Panc1 (cell line): ENCODE data around the gene EXD3. TPM values are rescaled to one million over a fixed set of nuclear protein-coding genes. Genes with fewer than 3 reads are reported as not detected.

ENCODE experiments used
- ATAC-seq: fragments of 200-7000 bp; cut with Tn5 transposase; 2 replicates; pipeline ENCODE4 v1.9.1; 2020; ENCODE audit warnings: mild to moderate bottlenecking, moderate library complexity
- BruUV-seq: library from RNA; stranded (reverse); fragments of 400-500 nt; replicated peaks from 2 replicates; lab custom pipeline; 2021; lab: Mats Ljungman, UMichigan
- CTCF ChIA-PET: fragments of 300-600 bp; sonication (Branson Sonifier 250); formaldehyde crosslinking; loops from one replicate; lab custom pipeline; 2022; ENCODE audit warnings: antibody characterized with exemption; lab: Charles Lee
- POLR2A ChIA-PET: fragments of 300-600 bp; sonication (Branson Sonifier 250); formaldehyde crosslinking; loops from one replicate; lab custom pipeline; 2022; ENCODE audit warnings: antibody characterized with exemption; lab: Charles Lee
- DNase-seq: peaks from one replicate; pipeline ENCODE4 v3.0.0-alpha.2; 2010; ENCODE audit warnings: low read depth, low spot score
- H3K27ac ChIP-seq: 2 replicates; pipeline ENCODE4 v1.5.1; 2011; ENCODE audit warnings: mild to moderate bottlenecking, low read length, inconsistent platforms
- H3K27me3 ChIP-seq: fragments of 200-500 bp; sonication (Bioruptor generic); 2 replicates; pipeline ENCODE4 v1.6.0; 2014; ENCODE audit warnings: low read length, inconsistent platforms; ENCODE audit not compliant: control insufficient read depth, insufficient read depth
- H3K36me3 ChIP-seq: fragments of 200-500 bp; sonication (Bioruptor generic); 2 replicates; pipeline ENCODE4 v1.5.1; 2014; ENCODE audit warnings: inconsistent platforms, mild to moderate bottlenecking, low read length, moderate library complexity; ENCODE audit not compliant: control insufficient read depth, insufficient read depth
- H3K4me1 ChIP-seq: 2 replicates; pipeline ENCODE4 v1.5.1; 2011; ENCODE audit warnings: inconsistent platforms, mild to moderate bottlenecking, low read length, moderate library complexity; ENCODE audit not compliant: control insufficient read depth, insufficient read depth
- H3K4me3 ChIP-seq, 2 experiments: 2 replicates each; pipeline ENCODE4 v1.5.1; 2011 to 2012; ENCODE audit warnings: low read depth in 2 of 2, low read length in 2 of 2, mild to moderate bottlenecking in 2 of 2, inconsistent platforms in 1 of 2, moderate library complexity in 1 of 2
- H3K9me3 ChIP-seq: fragments of 200-500 bp; sonication (Bioruptor generic); 2 replicates; pipeline ENCODE4 v1.5.1; 2014; ENCODE audit warnings: low read depth, mild to moderate bottlenecking, inconsistent platforms, low read length, moderate library complexity; ENCODE audit not compliant: control insufficient read depth, insufficient read depth
- CTCF ChIP-seq: fragments of 450-650 bp; IDR thresholded peaks from 2 replicates; pipeline ENCODE4 v1.5.1; 2017; ENCODE audit warnings: mild to moderate bottlenecking
- POLR2AphosphoS5 ChIP-seq: IDR thresholded peaks from 2 replicates; pipeline ENCODE4 v1.6.1; 2012; ENCODE audit warnings: mild to moderate bottlenecking, low read depth, low read length, moderate library complexity
- SIN3A ChIP-seq: IDR thresholded peaks from 2 replicates; pipeline ENCODE4 v1.6.1; 2012; ENCODE audit warnings: low read depth, mild to moderate bottlenecking, low read length, moderate library complexity, borderline replicate concordance; ENCODE audit not compliant: insufficient read depth
- TCF7L2 ChIP-seq: IDR thresholded peaks from 2 replicates; pipeline ENCODE4 v1.6.1; 2011; ENCODE audit warnings: mild to moderate bottlenecking, low read depth, low read length, inconsistent platforms
- in situ Hi-C: cut with HindIII; loops from 2 replicates; pipeline ENCODE4 v1.10.0; 2016; ENCODE audit warnings: low sequenced_read_pairs, low pct_unique_long_range_greater_than_20kb
- intact Hi-C: fragments of 100-400 bp; cut with micrococcal nuclease; formaldehyde crosslinking; loops from one replicate; pipeline ENCODE4 v1.10.0; 2022; ENCODE audit not compliant: unreplicated experiment
- total RNA-seq: library from RNA; stranded (reverse); gene quantifications from one replicate; pipeline ENCODE4 v1.2.1, GENCODE V29; 2021; ENCODE audit not compliant: unreplicated experiment
- TF ChIP-seq, protein P1 (sequence below), 2 experiments: IDR thresholded peaks; 2 replicates each; pipeline ENCODE4 v1.6.1; 2011 to 2012; ENCODE audit warnings: low read depth in 2 of 2, control low read depth in 1 of 2, low read length in 1 of 2, mild to moderate bottlenecking in 1 of 2, moderate library complexity in 1 of 2; ENCODE audit not compliant: insufficient read depth in 1 of 2

Gene EXD3
- total RNA-seq, 1 experiment from 2014 or later: 9.2 TPM

DNA sequence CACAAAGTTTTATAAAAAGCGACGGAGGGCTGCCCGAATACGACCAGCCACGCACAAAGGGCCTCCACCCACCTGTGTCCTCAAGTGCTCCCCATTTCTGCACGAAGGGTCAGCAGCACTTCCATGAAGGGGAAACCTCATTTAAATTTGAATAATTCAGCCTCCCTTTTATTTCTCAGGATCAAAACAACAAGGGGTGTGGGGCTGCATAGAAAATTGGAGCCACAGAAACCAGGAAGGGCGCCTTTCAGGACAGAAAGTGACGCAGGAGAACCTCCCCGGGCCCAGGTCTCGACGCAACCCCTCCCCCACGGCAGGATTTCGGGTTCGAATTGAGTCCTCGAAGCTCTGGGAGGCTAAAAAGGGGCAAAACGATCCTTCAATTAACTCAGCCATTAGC, 123.0 kb downstream of the EXD3 start:
- TF ChIP-seq TCF7L2 (no peak), CTCF (no peak)
- TF ChIP-seq, protein P1, sequence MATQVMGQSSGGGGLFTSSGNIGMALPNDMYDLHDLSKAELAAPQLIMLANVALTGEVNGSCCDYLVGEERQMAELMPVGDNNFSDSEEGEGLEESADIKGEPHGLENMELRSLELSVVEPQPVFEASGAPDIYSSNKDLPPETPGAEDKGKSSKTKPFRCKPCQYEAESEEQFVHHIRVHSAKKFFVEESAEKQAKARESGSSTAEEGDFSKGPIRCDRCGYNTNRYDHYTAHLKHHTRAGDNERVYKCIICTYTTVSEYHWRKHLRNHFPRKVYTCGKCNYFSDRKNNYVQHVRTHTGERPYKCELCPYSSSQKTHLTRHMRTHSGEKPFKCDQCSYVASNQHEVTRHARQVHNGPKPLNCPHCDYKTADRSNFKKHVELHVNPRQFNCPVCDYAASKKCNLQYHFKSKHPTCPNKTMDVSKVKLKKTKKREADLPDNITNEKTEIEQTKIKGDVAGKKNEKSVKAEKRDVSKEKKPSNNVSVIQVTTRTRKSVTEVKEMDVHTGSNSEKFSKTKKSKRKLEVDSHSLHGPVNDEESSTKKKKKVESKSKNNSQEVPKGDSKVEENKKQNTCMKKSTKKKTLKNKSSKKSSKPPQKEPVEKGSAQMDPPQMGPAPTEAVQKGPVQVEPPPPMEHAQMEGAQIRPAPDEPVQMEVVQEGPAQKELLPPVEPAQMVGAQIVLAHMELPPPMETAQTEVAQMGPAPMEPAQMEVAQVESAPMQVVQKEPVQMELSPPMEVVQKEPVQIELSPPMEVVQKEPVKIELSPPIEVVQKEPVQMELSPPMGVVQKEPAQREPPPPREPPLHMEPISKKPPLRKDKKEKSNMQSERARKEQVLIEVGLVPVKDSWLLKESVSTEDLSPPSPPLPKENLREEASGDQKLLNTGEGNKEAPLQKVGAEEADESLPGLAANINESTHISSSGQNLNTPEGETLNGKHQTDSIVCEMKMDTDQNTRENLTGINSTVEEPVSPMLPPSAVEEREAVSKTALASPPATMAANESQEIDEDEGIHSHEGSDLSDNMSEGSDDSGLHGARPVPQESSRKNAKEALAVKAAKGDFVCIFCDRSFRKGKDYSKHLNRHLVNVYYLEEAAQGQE (IDR thresholded peaks at IDR 0.05; ENCODE audit: insufficient read depth in 1 of 2, low read depth in 2 of 2, low read length in 1 of 2): no peak
- in situ Hi-C loops: no loop called here
- TSS peak; percentile 98 for BruUV-seq
- Histone ChIP-seq H3K36me3 (no peaks in the 10 kb centered on the region), H3K4me3 (peak overlapping the region; percentile 54 to 74), H3K27ac (peak overlapping the region; percentile 87), H3K4me1 (peaks cover 51% of the 10 kb centered on the region), H3K27me3 (no peaks in the 10 kb centered on the region), H3K9me3 (no peaks in the 10 kb centered on the region)
- ChIA-PET CTCF (no interaction called here), POLR2A (no interaction called here)
- DNase-seq (no peak), ATAC-seq (no peak)
- intact Hi-C loops: loop anchor here (10.0 kb wide), 1 partner anchor 125 kb away; the partner anchor contains the start of genes EXD3 and NOXA1

DNA sequence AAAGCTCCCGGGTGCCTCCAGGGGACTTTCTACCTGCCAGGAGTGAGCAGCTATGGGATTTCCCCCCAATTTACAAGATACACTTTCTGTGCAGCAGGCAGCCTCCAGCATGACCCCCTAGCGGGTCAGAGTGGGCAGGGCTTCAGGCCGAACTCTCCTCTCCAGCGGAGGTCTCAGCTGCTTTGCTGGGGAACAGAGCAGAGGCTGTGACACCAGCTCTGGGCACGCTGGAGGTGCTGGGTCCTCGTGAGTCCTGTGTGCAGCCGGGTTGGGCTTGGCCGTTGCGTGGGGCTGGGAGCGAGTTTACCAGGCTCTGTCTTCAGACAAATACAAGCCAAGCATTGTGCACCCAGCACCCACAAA, 123.8 kb downstream of the EXD3 start:
- intact Hi-C loops (loop anchor here (10.0 kb wide), 1 partner anchor 126 kb away; the partner anchor contains the start of genes EXD3 and NOXA1), in situ Hi-C loops (no loop called here)
- CTCF ChIA-PET: interaction anchor here (0.6 kb wide), 1 partner anchor 19 kb away, joined by 3 read pairs; no protein-coding TSS in a partner anchor
- H3K4me1 ChIP-seq: peaks cover 45% of the 10 kb centered on the region
- ATAC-seq: no peak
- POLR2A ChIA-PET: no interaction called here
- H3K9me3 ChIP-seq: no peaks in the 10 kb centered on the region
- no TSS peak for BruUV-seq
- TF ChIP-seq SIN3A (no peak), POLR2AphosphoS5 (no peak), TCF7L2 (no peak), CTCF (no peak)
- TF ChIP-seq, protein P1 (IDR thresholded peaks at IDR 0.05; ENCODE audit: insufficient read depth in 1 of 2, low read depth in 2 of 2, low read length in 1 of 2): no peak
- no peaks in the 10 kb centered on the region for H3K36me3 ChIP-seq
- H3K27ac ChIP-seq: peak overlapping the region; percentile 87
- no peak for DNase-seq
- no peaks in the 10 kb centered on the region for H3K27me3 ChIP-seq
- H3K4me3 ChIP-seq: peak overlapping the region; percentile 54 to 74
